Testis (tissue), 2 donors: ENCODE measurements around the gene ATP1B2.
A peak's percentile ranks its signal among the peaks of the same experiment; 100 is the strongest.

Source experiments
- POLR2A ChIP-seq: fragments of 450-650 bp; IDR thresholded peaks from one replicate; pipeline ENCODE4 v1.6.1; 2017; ENCODE audit warnings: antibody characterized with exemption, mild to moderate bottlenecking, moderate library complexity
- TF ChIP-seq, protein P1 (sequence below), 3 experiments: fragments of 450-650 bp in 2 of 3; fragments of 200-600 bp in 1 of 3; sonication (generic) in 1 of 3; IDR thresholded peaks; one replicate each; pipeline ENCODE4 v1.5.1; 2016 to 2019; ENCODE audit warnings: antibody characterized with exemption in 3 of 3, mild to moderate bottlenecking in 2 of 3, moderate library complexity in 1 of 3

- TF ChIP-seq, protein P1, sequence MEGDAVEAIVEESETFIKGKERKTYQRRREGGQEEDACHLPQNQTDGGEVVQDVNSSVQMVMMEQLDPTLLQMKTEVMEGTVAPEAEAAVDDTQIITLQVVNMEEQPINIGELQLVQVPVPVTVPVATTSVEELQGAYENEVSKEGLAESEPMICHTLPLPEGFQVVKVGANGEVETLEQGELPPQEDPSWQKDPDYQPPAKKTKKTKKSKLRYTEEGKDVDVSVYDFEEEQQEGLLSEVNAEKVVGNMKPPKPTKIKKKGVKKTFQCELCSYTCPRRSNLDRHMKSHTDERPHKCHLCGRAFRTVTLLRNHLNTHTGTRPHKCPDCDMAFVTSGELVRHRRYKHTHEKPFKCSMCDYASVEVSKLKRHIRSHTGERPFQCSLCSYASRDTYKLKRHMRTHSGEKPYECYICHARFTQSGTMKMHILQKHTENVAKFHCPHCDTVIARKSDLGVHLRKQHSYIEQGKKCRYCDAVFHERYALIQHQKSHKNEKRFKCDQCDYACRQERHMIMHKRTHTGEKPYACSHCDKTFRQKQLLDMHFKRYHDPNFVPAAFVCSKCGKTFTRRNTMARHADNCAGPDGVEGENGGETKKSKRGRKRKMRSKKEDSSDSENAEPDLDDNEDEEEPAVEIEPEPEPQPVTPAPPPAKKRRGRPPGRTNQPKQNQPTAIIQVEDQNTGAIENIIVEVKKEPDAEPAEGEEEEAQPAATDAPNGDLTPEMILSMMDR (IDR thresholded peaks at IDR 0.05), result peak in 1 of 3 experiments; percentile 8
- no peak for TF ChIP-seq POLR2A
Observed at GRCh38 chr17:7685533-7686221, 35.0 kb downstream of the ATP1B2 start.
